Measurements from ENCODE around the gene ANKS6.

The ANKS6 gene

GRCh38 chr9:98818764-98819163 lies 22.4 kb upstream of the ANKS6 start:
- no peak overlapping the region for H3K4me3 ChIP-seq (ENCODE audit: low read length)
- DNase-seq (ENCODE audit: low read depth), result no peak
- TF ChIP-seq CTCF (IDR thresholded peaks at IDR 0.05; ENCODE audit: insufficient read depth, low read depth, low read length, missing control alignments), result no peak

GRCh38 chr9:98815391-98815951 lies 19.1 kb upstream of the ANKS6 start:
- H3K4me3 ChIP-seq (ENCODE audit: low read length), result no peak overlapping the region
- no peak for TF ChIP-seq CTCF (IDR thresholded peaks at IDR 0.05; ENCODE audit: insufficient read depth, low read depth, low read length, missing control alignments)
- DNase-seq (ENCODE audit: low read depth), result no peak

- TF ChIP-seq CTCF (IDR thresholded peaks at IDR 0.05; ENCODE audit: insufficient read depth, low read depth, low read length, missing control alignments), result no peak
- H3K4me3 ChIP-seq (ENCODE audit: low read length), result no peak overlapping the region
- peak; percentile 84 for DNase-seq (ENCODE audit: low read depth)
Measured at GRCh38 chr9:98811051-98811650, 14.8 kb upstream of the ANKS6 start.

GRCh38 chr9:98810102-98810842 lies 13.9 kb upstream of the ANKS6 start:
- H3K4me3 ChIP-seq (ENCODE audit: low read length), result no peak overlapping the region
- peak; percentile 20 for DNase-seq (ENCODE audit: low read depth)
- TF ChIP-seq CTCF (IDR thresholded peaks at IDR 0.05; ENCODE audit: insufficient read depth, low read depth, low read length, missing control alignments), result no peak

GRCh38 chr9:98809311-98810101 lies 13.2 kb upstream of the ANKS6 start:
- TF ChIP-seq CTCF (IDR thresholded peaks at IDR 0.05; ENCODE audit: insufficient read depth, low read depth, low read length, missing control alignments), result no peak
- H3K4me3 ChIP-seq (ENCODE audit: low read length), result no peak overlapping the region
- no peak for DNase-seq (ENCODE audit: low read depth)

GRCh38 chr9:98808875-98809274 lies 12.5 kb upstream of the ANKS6 start:
- no peak for DNase-seq (ENCODE audit: low read depth)
- TF ChIP-seq CTCF (IDR thresholded peaks at IDR 0.05; ENCODE audit: insufficient read depth, low read depth, low read length, missing control alignments), result no peak
- no peak overlapping the region for H3K4me3 ChIP-seq (ENCODE audit: low read length)
